ENCODE results near the gene PSORS1C1.
"Not testable (repeated sequence)": the region's sequence is repeated elsewhere in the genome, so short reads cannot be mapped to it uniquely, and the experiment has no call there.

GRCh38 chr6:31165064-31165832 is 50.6 kb downstream of the PSORS1C1 start:
- not testable (repeated sequence) for TF ChIP-seq EZH2 (IDR thresholded peaks at IDR 0.05; ENCODE audit: borderline replicate concordance); CTCF (IDR thresholded peaks at IDR 0.05; ENCODE audit: poor library complexity); EZH2phosphoT487 (IDR thresholded peaks at IDR 0.05; ENCODE audit: low read depth, severe bottlenecking, unreplicated experiment)
